WTC11 (cell line): ENCODE measurements around the gene ALDH5A1. TPM values are rescaled to one million over a fixed set of nuclear protein-coding genes. Genes with fewer than 3 reads are reported as not detected.

Experiments
- ATAC-seq: fragments of 200-7000 bp; cut with Tn5 transposase; 2 replicates; pipeline ENCODE4 v1.10.0; 2021; ENCODE audit warnings: mild to moderate bottlenecking, moderate library complexity
- CTCF ChIA-PET: fragments of 300-600 bp; sonication (Branson Sonifier 250); formaldehyde crosslinking; loops from one replicate; lab custom pipeline; 2021; ENCODE audit warnings: antibody characterized with exemption; lab: Charles Lee
- POLR2A ChIA-PET: fragments of 350-600 bp; sonication (Branson Sonifier 250); formaldehyde crosslinking; loops from one replicate; lab custom pipeline; 2021; ENCODE audit warnings: antibody characterized with exemption; lab: Charles Lee
- DNase-seq: peaks from one replicate; pipeline ENCODE4 v3.0.0; 2021; ENCODE audit warnings: low spot score
- H3K27ac Mint-ChIP-seq: 2 replicates; pipeline ENCODE4 v1.8.0; 2021; ENCODE audit warnings: mixed read lengths
- H3K27me3 Mint-ChIP-seq: 2 replicates; pipeline ENCODE4 v1.8.0; 2021; ENCODE audit warnings: low read depth, mild to moderate bottlenecking, moderate library complexity, mixed read lengths
- H3K36me3 Mint-ChIP-seq: 2 replicates; pipeline ENCODE4 v1.8.0; 2021; ENCODE audit warnings: mixed read lengths
- H3K4me1 Mint-ChIP-seq: 2 replicates; pipeline ENCODE4 v1.8.0; 2022; ENCODE audit warnings: mixed read lengths
- H3K4me3 Mint-ChIP-seq: 2 replicates; pipeline ENCODE4 v1.8.0; 2021; ENCODE audit warnings: mild to moderate bottlenecking, moderate library complexity, mixed read lengths
- H3K9me3 Mint-ChIP-seq: 2 replicates; pipeline ENCODE4 v1.8.0; 2021; ENCODE audit warnings: mixed read lengths
- ATF2 ChIP-seq: sonication (generic); formaldehyde crosslinking; IDR thresholded peaks from 2 replicates; pipeline ENCODE4 v1.8.1; 2022; ENCODE audit warnings: low read depth, missing genetic modification reagents, borderline replicate concordance
- ATF3 ChIP-seq: sonication (generic); formaldehyde crosslinking; conservative IDR thresholded peaks from 2 replicates; pipeline ENCODE4 v1.8.1; 2022; ENCODE audit warnings: mild to moderate bottlenecking, missing genetic modification reagents
- EMX1 ChIP-seq: fragments of 250-450 bp; sonication (Bioruptor Pico); IDR thresholded peaks from 2 replicates; pipeline ENCODE4 v1.8.0; 2021; ENCODE audit warnings: mild to moderate bottlenecking
- GABPB1 ChIP-seq: sonication (generic); formaldehyde crosslinking; IDR thresholded peaks from 2 replicates; pipeline ENCODE4 v1.8.1; 2023; ENCODE audit warnings: mild to moderate bottlenecking, missing genetic modification reagents
- GTF2I ChIP-seq: fragments of 250-450 bp; sonication (Bioruptor Pico); conservative IDR thresholded peaks from 2 replicates; pipeline ENCODE4 v1.4.0; 2021; ENCODE audit warnings: mild to moderate bottlenecking
- IRF2 ChIP-seq: sonication (generic); formaldehyde crosslinking; IDR thresholded peaks from 2 replicates; pipeline ENCODE4 v1.8.0; 2022; ENCODE audit warnings: low read depth, missing genetic modification reagents, borderline replicate concordance
- NFYB ChIP-seq: sonication (generic); formaldehyde crosslinking; conservative IDR thresholded peaks from 2 replicates; pipeline ENCODE4 v1.8.0; 2022; ENCODE audit warnings: low read depth, missing genetic modification reagents
- PRRX2 ChIP-seq: fragments of 250-450 bp; sonication (Bioruptor Pico); IDR thresholded peaks from 2 replicates; pipeline ENCODE4 v1.8.0; 2021; ENCODE audit warnings: mild to moderate bottlenecking
- SOX15 ChIP-seq: fragments of 250-450 bp; sonication (Bioruptor Pico); IDR thresholded peaks from 2 replicates; pipeline ENCODE4 v1.9.0; 2021; ENCODE audit warnings: mild to moderate bottlenecking
- TCF7 ChIP-seq: sonication (generic); formaldehyde crosslinking; IDR thresholded peaks from 2 replicates; pipeline ENCODE4 v1.8.0; 2022; ENCODE audit warnings: mild to moderate bottlenecking, low read depth, missing genetic modification reagents, moderate library complexity
- TEAD1 ChIP-seq: sonication (generic); formaldehyde crosslinking; IDR thresholded peaks from 2 replicates; pipeline ENCODE4 v1.8.0; 2022; ENCODE audit warnings: mild to moderate bottlenecking, missing genetic modification reagents
- TP53 ChIP-seq: sonication (generic); formaldehyde crosslinking; IDR thresholded peaks from 2 replicates; pipeline ENCODE4 v1.8.1; 2023; ENCODE audit warnings: mild to moderate bottlenecking, missing genetic modification reagents
- ZNF396 ChIP-seq: fragments of 250-450 bp; sonication (Bioruptor Pico); IDR thresholded peaks from 2 replicates; pipeline ENCODE4 v1.8.0; 2021; ENCODE audit warnings: mild to moderate bottlenecking, moderate library complexity, borderline replicate concordance
- ZNF416 ChIP-seq: fragments of 250-450 bp; sonication (Bioruptor Pico); IDR thresholded peaks from 2 replicates; pipeline ENCODE4 v1.9.0; 2021; ENCODE audit warnings: mild to moderate bottlenecking, inconsistent platforms
- total RNA-seq: library from RNA; stranded (reverse); gene quantifications from 3 replicates; pipeline ENCODE4 v1.2.3, GENCODE V29; 2021
- TF ChIP-seq, protein P1 (sequence below): fragments of 200-600 bp; IDR thresholded peaks from 2 replicates; pipeline ENCODE4 v1.8.0; 2022; ENCODE audit warnings: antibody characterized with exemption
- TF ChIP-seq, protein P2 (sequence below): sonication (generic); formaldehyde crosslinking; IDR thresholded peaks from 2 replicates; pipeline ENCODE4 v1.8.1; 2023; ENCODE audit warnings: mild to moderate bottlenecking, missing genetic modification reagents

The ALDH5A1 gene
- total RNA-seq, 1 experiment from 2014 or later, result 5.1 TPM

DNA sequence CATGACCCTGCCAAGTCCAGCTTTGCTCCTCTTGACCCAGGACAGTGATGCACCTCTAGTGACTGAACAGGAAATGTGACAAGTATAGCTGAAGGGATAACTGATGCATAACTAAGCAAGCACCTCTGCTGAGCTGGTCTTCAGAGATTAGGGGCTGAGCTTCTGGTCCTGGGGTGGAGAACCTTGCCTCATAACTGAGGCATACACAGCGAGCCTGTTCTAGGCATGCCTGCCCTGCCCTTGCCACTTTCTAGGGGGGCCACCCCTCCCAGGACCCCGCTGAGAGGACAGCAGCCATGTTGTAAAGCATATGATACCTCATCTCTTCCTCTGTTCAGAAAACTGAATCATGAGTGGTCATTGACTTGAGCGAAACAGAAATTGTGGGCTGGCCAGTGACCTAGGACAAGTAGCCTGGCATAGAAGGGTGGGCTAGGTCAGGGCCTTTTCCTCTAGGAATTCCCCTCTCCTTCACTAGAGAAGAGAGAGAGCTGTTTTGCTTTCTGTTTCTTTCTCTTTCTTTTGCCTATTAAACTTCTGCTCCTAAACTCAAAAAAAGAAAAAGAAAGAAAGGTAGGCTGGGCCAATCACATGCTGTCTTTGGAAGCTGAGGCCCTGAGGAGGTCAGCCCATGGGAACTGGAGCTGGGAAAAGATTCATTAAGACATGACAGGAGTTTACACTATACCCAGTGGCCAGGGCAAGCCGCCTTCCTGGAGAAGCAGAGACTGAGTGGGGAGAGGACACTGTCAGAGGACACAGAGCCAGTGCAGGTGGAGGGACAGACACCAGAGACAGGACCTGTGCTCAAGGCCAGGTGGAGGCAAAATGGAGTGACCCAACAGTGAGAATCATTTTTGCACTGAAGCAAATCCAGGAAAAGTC, 23.1 kb downstream of the ALDH5A1 start:
- ChIA-PET CTCF (no interaction called here), POLR2A (no interaction called here)

DNA sequence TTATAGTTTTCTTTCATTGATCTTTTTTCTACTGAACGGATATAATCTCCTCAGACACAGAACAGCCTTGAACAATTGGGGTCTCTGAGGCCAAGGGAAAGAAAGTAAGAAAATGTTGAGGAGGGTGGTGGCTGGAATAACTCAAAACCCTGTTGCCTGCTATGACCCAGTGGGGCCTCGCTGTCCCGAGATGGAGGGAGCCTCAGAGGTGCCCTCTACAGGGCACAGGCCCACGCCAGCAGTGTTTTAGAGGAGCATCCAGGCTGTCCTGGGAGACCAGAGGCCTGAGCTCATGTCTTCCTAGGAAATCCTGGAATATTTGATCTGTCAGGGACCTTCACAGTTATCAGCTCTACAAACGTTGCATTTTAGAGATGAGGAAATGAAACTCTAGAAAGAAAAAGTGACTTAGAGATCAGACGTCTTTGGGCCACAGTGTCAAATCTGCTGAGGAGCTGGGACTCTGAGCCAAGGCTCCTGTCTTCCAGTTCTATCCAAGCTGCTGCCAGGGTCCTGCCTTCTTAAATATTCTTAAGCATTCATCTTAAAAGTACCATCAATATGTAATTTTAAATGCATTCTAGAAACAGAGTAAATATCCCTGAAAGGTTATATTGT, 26.3 kb downstream of the ALDH5A1 start:
- ChIA-PET CTCF (interaction anchor here (0.5 to 2.2 kb wide), 54 partner anchors 9 to 936 kb away, joined by 3 to 58 read pairs (median 4); partner anchors contain the start of genes ALDH5A1, GMNN, KIAA0319 and MRS2), POLR2A (no interaction called here)
- no peak for TF ChIP-seq ZNF396 (CRISPR knock-in tag)
- no peak for TF ChIP-seq EMX1 (CRISPR knock-in tag)
- TF ChIP-seq TEAD1 (CRISPR knock-in tag), result no peak
- 0 out of 2 replicates have a peak, but pooled peaks have one; percentile 28 for TF ChIP-seq ZNF416
- no peak for TF ChIP-seq TP53 (CRISPR knock-in tag)
- ATAC-seq (peak; percentile 99), DNase-seq (peak; percentile 70)
- no peaks in the 10 kb centered on the region for H3K4me1 Mint-ChIP-seq
- H3K4me3 Mint-ChIP-seq, result no peak overlapping the region
- H3K27ac Mint-ChIP-seq, result no peak overlapping the region
- no peaks in the 10 kb centered on the region for H3K36me3 Mint-ChIP-seq
- no peaks in the 10 kb centered on the region for H3K27me3 Mint-ChIP-seq
- no peaks in the 10 kb centered on the region for H3K9me3 Mint-ChIP-seq

More for the DNA sequence above, 23.1 kb downstream of the ALDH5A1 start:
- 0 out of 2 replicates have a peak, but pooled peaks cover 3% of the 10 kb centered on the region for H3K36me3 Mint-ChIP-seq
- no peak for TF ChIP-seq PRRX2 (CRISPR knock-in tag)
- DNase-seq (no peak), ATAC-seq (no peak)
- H3K27ac Mint-ChIP-seq, result no peak overlapping the region
- no peaks in the 10 kb centered on the region for H3K4me1 Mint-ChIP-seq
- H3K9me3 Mint-ChIP-seq, result no peaks in the 10 kb centered on the region
- H3K27me3 Mint-ChIP-seq, result no peaks in the 10 kb centered on the region
- H3K4me3 Mint-ChIP-seq, result no peak overlapping the region

GRCh38 chr6:24522228-24523176, 27.7 kb downstream of the ALDH5A1 start:
- Mint-ChIP-seq H3K36me3 (no peaks in the 10 kb centered on the region), H3K4me3 (no peak overlapping the region), H3K4me1 (no peaks in the 10 kb centered on the region), H3K9me3 (no peaks in the 10 kb centered on the region), H3K27ac (no peak overlapping the region), H3K27me3 (no peaks in the 10 kb centered on the region)
- ChIA-PET POLR2A (interaction anchor here (0.6 to 0.7 kb wide), 2 partner anchors 123 to 267 kb away, joined by 4 to 7 read pairs; no protein-coding TSS in a partner anchor), CTCF (interaction anchor here (0.6 to 2.2 kb wide), 11 partner anchors 14 to 548 kb away, joined by 3 to 58 read pairs (median 4); partner anchors contain the start of gene ALDH5A1)
- no peak for ATAC-seq
- no peak for DNase-seq
- TF ChIP-seq GABPB1, result no peak
- TF ChIP-seq NFYB (CRISPR knock-in tag), result no peak
- no peak for TF ChIP-seq PRRX2 (CRISPR knock-in tag)
- TF ChIP-seq, protein P1, sequence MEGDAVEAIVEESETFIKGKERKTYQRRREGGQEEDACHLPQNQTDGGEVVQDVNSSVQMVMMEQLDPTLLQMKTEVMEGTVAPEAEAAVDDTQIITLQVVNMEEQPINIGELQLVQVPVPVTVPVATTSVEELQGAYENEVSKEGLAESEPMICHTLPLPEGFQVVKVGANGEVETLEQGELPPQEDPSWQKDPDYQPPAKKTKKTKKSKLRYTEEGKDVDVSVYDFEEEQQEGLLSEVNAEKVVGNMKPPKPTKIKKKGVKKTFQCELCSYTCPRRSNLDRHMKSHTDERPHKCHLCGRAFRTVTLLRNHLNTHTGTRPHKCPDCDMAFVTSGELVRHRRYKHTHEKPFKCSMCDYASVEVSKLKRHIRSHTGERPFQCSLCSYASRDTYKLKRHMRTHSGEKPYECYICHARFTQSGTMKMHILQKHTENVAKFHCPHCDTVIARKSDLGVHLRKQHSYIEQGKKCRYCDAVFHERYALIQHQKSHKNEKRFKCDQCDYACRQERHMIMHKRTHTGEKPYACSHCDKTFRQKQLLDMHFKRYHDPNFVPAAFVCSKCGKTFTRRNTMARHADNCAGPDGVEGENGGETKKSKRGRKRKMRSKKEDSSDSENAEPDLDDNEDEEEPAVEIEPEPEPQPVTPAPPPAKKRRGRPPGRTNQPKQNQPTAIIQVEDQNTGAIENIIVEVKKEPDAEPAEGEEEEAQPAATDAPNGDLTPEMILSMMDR, result no peak
- no peak for TF ChIP-seq TCF7 (CRISPR knock-in tag)
- no peak for TF ChIP-seq IRF2
- TF ChIP-seq, protein P2, sequence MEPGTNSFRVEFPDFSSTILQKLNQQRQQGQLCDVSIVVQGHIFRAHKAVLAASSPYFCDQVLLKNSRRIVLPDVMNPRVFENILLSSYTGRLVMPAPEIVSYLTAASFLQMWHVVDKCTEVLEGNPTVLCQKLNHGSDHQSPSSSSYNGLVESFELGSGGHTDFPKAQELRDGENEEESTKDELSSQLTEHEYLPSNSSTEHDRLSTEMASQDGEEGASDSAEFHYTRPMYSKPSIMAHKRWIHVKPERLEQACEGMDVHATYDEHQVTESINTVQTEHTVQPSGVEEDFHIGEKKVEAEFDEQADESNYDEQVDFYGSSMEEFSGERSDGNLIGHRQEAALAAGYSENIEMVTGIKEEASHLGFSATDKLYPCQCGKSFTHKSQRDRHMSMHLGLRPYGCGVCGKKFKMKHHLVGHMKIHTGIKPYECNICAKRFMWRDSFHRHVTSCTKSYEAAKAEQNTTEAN (CRISPR knock-in tag), result no peak
- no peak for TF ChIP-seq ATF3
- TF ChIP-seq ATF2, result no peak
- no peak for TF ChIP-seq SOX15
- no peak for TF ChIP-seq GTF2I (CRISPR knock-in tag)
